Cortex of kidney (tissue), 1 donor: ENCODE data around the gene SERPINB11.
"Not testable (repeated sequence)": the region's sequence is repeated elsewhere in the genome, so short reads cannot be mapped to it uniquely, and the experiment has no call there.

Source experiments
- DNase-seq: peaks from one replicate; lab custom pipeline; 2025; lab: John Stamatoyannopoulos, UW

Gene SERPINB11

DNA sequence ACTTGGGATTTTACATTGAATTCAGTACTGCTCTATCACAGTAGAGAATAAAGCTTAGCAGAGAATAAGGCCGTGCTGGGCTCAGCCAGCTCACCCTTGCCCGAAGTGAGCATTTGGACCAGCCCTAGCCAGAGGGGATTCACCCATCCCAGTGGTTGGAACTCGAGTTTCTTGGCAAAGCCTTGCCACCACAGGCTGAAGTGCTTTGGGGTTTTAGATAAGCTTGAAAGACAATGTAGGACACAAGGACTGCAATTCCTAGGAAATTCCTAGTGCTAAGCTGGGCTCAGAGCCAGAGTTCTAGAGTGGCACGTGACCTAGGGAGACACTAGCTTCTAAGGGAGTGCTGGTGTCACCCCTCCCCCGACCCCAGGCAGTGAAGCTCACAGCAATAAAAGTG, 28.0 kb downstream of the SERPINB11 start:
- no peak for DNase-seq

- DNase-seq: no peak
Observed at GRCh38 chr18:63731215-63731614, 28.5 kb downstream of the SERPINB11 start.

GRCh38 chr18:63736876-63737275, 34.1 kb downstream of the SERPINB11 start:
- DNase-seq: no peak

GRCh38 chr18:63741769-63742168, 39.0 kb downstream of the SERPINB11 start:
- DNase-seq: no peak

DNA sequence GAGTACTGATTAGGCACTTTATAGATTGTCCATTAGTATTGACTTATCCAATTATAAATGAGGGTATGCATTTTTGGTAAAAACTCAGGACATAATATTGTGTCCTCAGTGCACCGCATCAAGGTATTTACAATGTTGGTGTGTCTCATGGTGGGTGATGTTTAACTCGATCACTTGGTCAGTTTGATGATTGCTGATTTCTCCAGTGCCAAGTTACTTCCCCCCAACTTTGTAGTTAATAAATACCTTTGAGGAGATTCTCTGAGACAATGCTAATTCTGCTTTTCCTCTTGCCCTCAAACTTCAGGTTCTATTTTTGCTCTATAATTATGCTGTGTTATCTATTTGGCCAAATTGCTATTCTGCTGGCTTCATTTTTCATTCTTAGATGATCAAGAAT, 44.2 kb downstream of the SERPINB11 start:
- no peak for DNase-seq

GRCh38 chr18:63749489-63749888, 46.7 kb downstream of the SERPINB11 start:
- no peak for DNase-seq

GRCh38 chr18:63752636-63753035, 49.9 kb downstream of the SERPINB11 start:
- DNase-seq: no peak

- DNase-seq: no peak
Observed at GRCh38 chr18:63753676-63754075, 50.9 kb downstream of the SERPINB11 start.

- DNase-seq: no peak
Observed at GRCh38 chr18:63757541-63757940, 54.8 kb downstream of the SERPINB11 start.

GRCh38 chr18:63758615-63759240, 56.0 kb downstream of the SERPINB11 start:
- no peak for DNase-seq

- DNase-seq: not testable (repeated sequence)
Observed at GRCh38 chr18:63759786-63760185, 57.0 kb downstream of the SERPINB11 start.

- DNase-seq: no peak
Observed at GRCh38 chr18:63762518-63762917, 59.8 kb downstream of the SERPINB11 start.

GRCh38 chr18:63763831-63764600, 61.3 kb downstream of the SERPINB11 start:
- no peak for DNase-seq

- DNase-seq: no peak
Observed at GRCh38 chr18:63765837-63766236, 63.1 kb downstream of the SERPINB11 start.
